CD4-positive, CD25-positive, alpha-beta regulatory T cell (primary cell): ENCODE results near the gene DPEP3. TPM values are rescaled to one million over a fixed set of nuclear protein-coding genes. Genes with fewer than 3 reads are reported as not detected.

Source experiments
- ATAC-seq, 2 donors: fragments of 150-1000 bp; cut with Tn5 transposase; one replicate each; pipeline ENCODE4 v1.10.0; 2021; ENCODE audit warnings: low read depth in 2 of 2, moderate number of reproducible peaks in 2 of 2, moderate library complexity in 1 of 2
- DNase-seq, 3 donors: peaks; one replicate each; pipeline versions ENCODE4 v3.0.0 to v3.0.0-alpha.2; 2012 to 2022; ENCODE audit warnings: mixed read lengths in 1 of 3
- H3K27ac ChIP-seq: one replicate; pipeline ENCODE4 v1.7.0; 2013; ENCODE audit warnings: mild to moderate bottlenecking, low read length; ENCODE audit not compliant: insufficient read depth, poor library complexity, severe bottlenecking
- H3K27me3 ChIP-seq: one replicate; pipeline ENCODE4 v1.7.0; 2013; ENCODE audit warnings: low read length; ENCODE audit not compliant: control insufficient read depth, insufficient read depth
- H3K36me3 ChIP-seq: one replicate; pipeline ENCODE4 v1.7.0; 2013; ENCODE audit warnings: mild to moderate bottlenecking, low read length, moderate library complexity; ENCODE audit not compliant: control insufficient read depth, insufficient read depth
- H3K4me1 ChIP-seq: 2 replicates; pipeline ENCODE4 v1.7.0; 2013; ENCODE audit warnings: mild to moderate bottlenecking, low read length; ENCODE audit not compliant: insufficient read depth, control insufficient read depth, poor library complexity, severe bottlenecking
- H3K4me3 ChIP-seq: one replicate; pipeline ENCODE4 v1.7.0; 2013; ENCODE audit warnings: low read depth, mild to moderate bottlenecking, low read length, moderate library complexity
- H3K9me3 ChIP-seq, 2 experiments: 1 replicate in 1 of 2; 2 replicates in 1 of 2; pipeline ENCODE4 v1.7.0; 2013; ENCODE audit warnings: low read length in 2 of 2, mild to moderate bottlenecking in 1 of 2, moderate library complexity in 1 of 2; ENCODE audit not compliant: control insufficient read depth in 2 of 2
- H3K27ac Mint-ChIP-seq, 3 donors: one replicate each; pipeline ENCODE4 v1.8.0; 2020 to 2022; ENCODE audit warnings: mild to moderate bottlenecking in 3 of 3, mixed read lengths in 3 of 3, moderate library complexity in 2 of 3
- H3K27me3 Mint-ChIP-seq: one replicate; pipeline ENCODE4 v1.8.0; 2022; ENCODE audit warnings: mild to moderate bottlenecking, mixed read lengths
- H3K36me3 Mint-ChIP-seq: one replicate; pipeline ENCODE4 v1.8.0; 2020; ENCODE audit warnings: mixed read lengths
- H3K4me1 Mint-ChIP-seq, 4 donors: one replicate each; pipeline ENCODE4 v1.8.0; 2020 to 2022; ENCODE audit warnings: mixed read lengths in 4 of 4, mild to moderate bottlenecking in 1 of 4
- H3K4me3 Mint-ChIP-seq, 4 donors: one replicate each; pipeline ENCODE4 v1.8.0; 2020 to 2022; ENCODE audit warnings: mild to moderate bottlenecking in 4 of 4, mixed read lengths in 4 of 4, moderate library complexity in 3 of 4
- H3K9me3 Mint-ChIP-seq, 7 donors: one replicate each; pipeline ENCODE4 v1.8.0; 2020 to 2022; ENCODE audit warnings: mixed read lengths in 7 of 7, mild to moderate bottlenecking in 3 of 7, moderate library complexity in 2 of 7
- polyA plus RNA-seq, 4 donors: library from polyadenylated mRNA; unstranded; fragments of 300-500 nt; fragmentation: Illumina TruSeq; gene quantifications; one replicate each; pipeline ENCODE4 v1.2.3, GENCODE V29; 2021
- total RNA-seq: library from RNA; stranded (reverse); gene quantifications from one replicate; pipeline ENCODE4 v1.2.3, GENCODE V29; 2022

Gene DPEP3
- total and polyA plus RNA-seq, 5 donors from 2014 or later: 0.19 to 0.44 TPM; not detected in 3

DNA sequence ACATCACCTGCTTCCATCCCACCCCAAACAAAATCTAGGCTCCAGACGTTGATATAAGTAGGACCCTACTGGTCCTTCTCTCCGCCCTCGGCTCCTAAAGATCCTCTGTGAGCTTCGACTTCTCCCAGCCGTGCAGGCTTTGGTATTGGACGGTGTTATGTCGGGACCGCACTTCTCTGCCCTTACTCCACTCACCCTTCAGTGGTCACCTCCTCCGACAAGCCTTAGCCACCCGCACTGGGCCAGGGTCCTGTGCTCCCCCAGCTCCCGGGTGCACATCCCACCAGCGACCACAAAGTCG lies 45.2 kb downstream of the DPEP3 start:
- Mint-ChIP-seq H3K27me3 (no peaks in the 10 kb centered on the region), H3K4me1 (peaks cover 0 to 47% (median 23%) of the 10 kb centered on the region in 4 donors), H3K9me3 (no peaks in the 10 kb centered on the region), H3K36me3 (peaks cover 7% of the 10 kb centered on the region), H3K4me3 (peak overlapping the region; percentile 65 to 100 (median 99)), H3K27ac (peak overlapping the region; percentile 93 to 99 (median 99))
- Histone ChIP-seq H3K4me3 (no peak overlapping the region), H3K27me3 (no peaks in the 10 kb centered on the region), H3K9me3 (no peaks in the 10 kb centered on the region), H3K36me3 (peaks cover 29% of the 10 kb centered on the region), H3K4me1 (peaks cover 29% of the 10 kb centered on the region), H3K27ac (peak overlapping the region; percentile 88)
- DNase-seq (no peak), ATAC-seq (no peak)

DNA sequence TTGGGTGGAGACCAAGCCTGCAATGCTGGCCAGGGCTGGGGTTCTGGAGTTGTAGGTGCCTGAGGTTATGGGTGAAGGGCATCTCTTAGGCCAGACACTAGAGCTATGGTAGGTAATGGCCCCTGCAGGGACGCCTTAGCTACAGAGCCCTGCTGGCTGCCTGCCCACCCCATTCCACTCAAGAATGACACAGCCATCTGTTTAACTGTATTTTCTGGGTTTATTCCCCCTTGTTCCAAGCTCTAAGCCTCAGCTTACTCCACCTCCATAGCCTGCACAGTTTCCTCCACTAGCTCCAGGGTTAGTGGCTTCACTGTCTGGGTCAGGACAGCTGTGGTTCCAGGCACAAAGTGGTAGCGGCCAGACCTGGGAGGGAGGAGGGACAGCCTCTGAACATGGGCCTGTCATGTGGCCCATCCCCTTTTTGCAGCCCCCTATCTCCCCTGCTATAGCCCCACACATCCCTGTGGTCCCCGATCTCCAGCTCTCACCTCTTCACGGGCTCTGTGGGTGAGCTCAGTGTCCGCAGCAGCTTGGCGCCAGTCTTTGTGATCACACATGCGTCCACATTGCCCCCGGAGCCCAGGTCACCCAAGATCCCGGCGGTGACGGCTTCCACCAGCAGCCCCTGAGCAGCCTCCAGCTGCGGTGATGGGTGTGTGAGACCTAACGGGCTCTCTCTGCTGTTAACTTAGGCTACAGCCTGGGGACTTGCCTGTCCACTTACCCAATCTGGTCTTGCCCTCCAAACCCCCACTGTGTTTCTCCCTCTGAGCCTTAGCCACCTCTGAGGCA lies 45.8 kb downstream of the DPEP3 start:
- Mint-ChIP-seq H3K27ac (peak overlapping the region in 2 of 3 donors; percentile 93 to 99), H3K9me3 (peaks cover 0 to 1% (median 0%) of the 10 kb centered on the region in 7 donors), H3K27me3 (no peaks in the 10 kb centered on the region), H3K4me1 (peaks cover 0 to 41% (median 21%) of the 10 kb centered on the region in 4 donors), H3K4me3 (peak overlapping the region in 3 of 4 donors; percentile 15 to 100 (median 100)), H3K36me3 (peaks cover 7% of the 10 kb centered on the region)
- Histone ChIP-seq H3K27me3 (no peaks in the 10 kb centered on the region), H3K27ac (peak overlapping the region; percentile 88), H3K36me3 (peaks cover 30% of the 10 kb centered on the region), H3K4me1 (peaks cover 23% of the 10 kb centered on the region), H3K9me3 (no peaks in the 10 kb centered on the region), H3K4me3 (no peak overlapping the region)
- DNase-seq: no peak
- no peak for ATAC-seq

DNA sequence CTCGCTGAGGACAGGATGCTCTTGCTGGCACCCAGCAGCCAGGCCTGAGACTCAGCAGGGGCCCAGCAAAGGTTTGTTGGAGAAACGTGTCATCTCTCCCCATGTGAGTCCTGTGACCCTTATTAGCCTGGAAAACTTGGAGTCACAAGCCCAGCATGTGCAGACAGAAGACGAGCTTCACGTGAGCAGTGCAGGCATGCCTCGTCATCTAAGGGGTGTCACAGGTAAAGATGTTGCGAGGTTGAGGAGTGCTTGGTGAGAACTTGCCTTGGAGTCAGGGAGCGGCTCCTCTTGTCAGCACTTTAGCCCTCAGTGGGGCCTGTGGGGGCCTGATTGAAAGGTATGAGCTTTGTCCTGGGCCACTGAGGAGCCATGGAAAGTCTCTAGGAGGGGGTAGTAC lies 46.5 kb downstream of the DPEP3 start:
- Mint-ChIP-seq H3K9me3 (peaks cover 0 to 1% (median 0%) of the 10 kb centered on the region in 7 donors), H3K36me3 (peaks cover 7% of the 10 kb centered on the region), H3K27me3 (no peaks in the 10 kb centered on the region), H3K4me1 (peaks cover 0 to 35% (median 21%) of the 10 kb centered on the region in 4 donors), H3K27ac (peak overlapping the region in 1 of 3 donors; percentile 65), H3K4me3 (peak overlapping the region in 2 of 4 donors; percentile 64 to 100)
- H3K27ac ChIP-seq: no peak overlapping the region
- H3K4me1 ChIP-seq: peaks cover 22% of the 10 kb centered on the region
- DNase-seq (no peak), ATAC-seq (no peak)
- H3K27me3 ChIP-seq: no peaks in the 10 kb centered on the region
- peaks cover 33% of the 10 kb centered on the region for H3K36me3 ChIP-seq
- H3K9me3 ChIP-seq: no peaks in the 10 kb centered on the region
- no peak overlapping the region for H3K4me3 ChIP-seq

DNA sequence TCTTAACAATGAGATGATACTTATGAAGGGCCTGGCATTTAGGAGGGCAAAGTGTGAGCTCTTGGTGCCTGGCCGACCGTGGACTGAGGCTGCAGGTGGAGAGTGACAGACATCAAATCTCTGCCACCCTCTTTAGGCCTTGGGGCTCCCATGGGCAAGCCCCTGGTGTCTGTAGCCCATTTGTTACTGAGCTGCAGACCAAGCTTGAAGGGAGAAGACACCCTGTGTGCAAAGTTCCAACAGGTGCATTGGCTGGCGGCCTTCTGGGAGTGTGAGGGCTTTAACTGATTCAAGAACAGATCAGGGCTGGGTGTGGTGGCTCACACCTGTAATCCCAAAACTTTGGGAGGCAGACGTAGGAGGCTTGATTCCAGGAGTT lies 47.8 kb downstream of the DPEP3 start:
- no peaks in the 10 kb centered on the region for H3K9me3 ChIP-seq
- peaks cover 7% of the 10 kb centered on the region for H3K36me3 Mint-ChIP-seq
- no peak overlapping the region for H3K4me3 ChIP-seq
- DNase-seq: no peak
- H3K27ac ChIP-seq: no peak overlapping the region
- no peaks in the 10 kb centered on the region for H3K27me3 Mint-ChIP-seq
- peaks cover 23% of the 10 kb centered on the region for H3K4me1 ChIP-seq
- peak overlapping the region in 1 of 4 donors; percentile 28 for H3K4me3 Mint-ChIP-seq
- H3K36me3 ChIP-seq: peaks cover 39% of the 10 kb centered on the region
- peaks cover 0 to 1% (median 0%) of the 10 kb centered on the region in 7 donors for H3K9me3 Mint-ChIP-seq
- no peaks in the 10 kb centered on the region for H3K27me3 ChIP-seq
- peaks cover 0 to 38% (median 23%) of the 10 kb centered on the region in 4 donors for H3K4me1 Mint-ChIP-seq
- H3K27ac Mint-ChIP-seq: peak overlapping the region in 1 of 3 donors; percentile 26
- no peak for ATAC-seq

DNA sequence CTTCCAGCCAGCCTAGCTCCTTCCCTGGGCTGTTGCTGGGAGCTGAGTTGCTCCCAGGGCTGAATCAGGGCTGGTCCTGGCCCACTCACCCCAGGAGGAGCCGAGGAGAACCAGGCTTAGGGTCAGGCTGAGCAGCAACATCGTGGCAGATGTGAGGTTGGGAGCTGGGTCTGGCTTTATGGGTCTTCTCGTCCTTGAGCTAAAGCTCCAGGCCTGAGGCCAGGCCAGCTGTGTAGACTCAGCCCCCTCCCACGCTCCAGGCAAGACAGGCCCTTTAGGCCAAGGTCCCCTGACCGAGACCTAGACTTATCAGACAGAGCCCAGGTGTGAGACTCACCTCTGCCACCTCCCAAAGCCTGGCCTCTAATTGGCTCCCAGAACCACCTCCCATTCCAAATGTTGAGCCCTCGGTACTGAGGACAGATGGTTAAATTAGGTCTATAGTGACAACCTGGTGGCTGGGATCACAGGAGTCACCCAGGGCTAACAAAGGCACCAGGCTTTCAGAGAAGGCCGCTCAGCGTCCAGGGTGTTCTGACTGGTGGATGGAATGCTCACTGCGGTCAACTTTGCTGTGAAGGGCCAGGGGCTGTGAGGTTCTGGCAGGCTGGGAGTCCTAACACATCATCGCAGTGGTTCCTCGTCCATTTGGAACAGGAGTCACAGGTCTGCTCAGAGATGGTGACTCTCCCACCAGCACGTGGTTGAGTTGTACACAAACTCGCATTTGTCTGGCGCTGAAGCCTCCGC lies 48.4 kb downstream of the DPEP3 start, which contains the start of gene CTRL:
Gene CTRL, minus strand, starts transcription at position 151 of the 750 bp plus-strand sequence. Its CDS starts 10 bp downstream, at position 141.
- Histone ChIP-seq H3K27ac (no peak within 1 kb of the TSS), H3K4me1 (peaks cover 18% of the 10 kb centered on the region), H3K4me3 (no peak within 1 kb of the TSS), H3K36me3 (peaks cover 43% of the 10 kb centered on the region), H3K27me3 (no peaks in the 10 kb centered on the region), H3K9me3 (no peaks in the 10 kb centered on the region)
- Mint-ChIP-seq H3K27me3 (no peaks in the 10 kb centered on the region), H3K36me3 (peaks cover 7% of the 10 kb centered on the region), H3K9me3 (peaks cover 0 to 1% (median 0%) of the 10 kb centered on the region in 7 donors), H3K4me3 (peak within 1 kb of the TSS in 1 of 4 donors; percentile 28), H3K27ac (peak within 1 kb of the TSS in 1 of 3 donors; percentile 26), H3K4me1 (peaks cover 0 to 32% (median 18%) of the 10 kb centered on the region in 4 donors)
- no peak for DNase-seq
- no peak for ATAC-seq

DNA sequence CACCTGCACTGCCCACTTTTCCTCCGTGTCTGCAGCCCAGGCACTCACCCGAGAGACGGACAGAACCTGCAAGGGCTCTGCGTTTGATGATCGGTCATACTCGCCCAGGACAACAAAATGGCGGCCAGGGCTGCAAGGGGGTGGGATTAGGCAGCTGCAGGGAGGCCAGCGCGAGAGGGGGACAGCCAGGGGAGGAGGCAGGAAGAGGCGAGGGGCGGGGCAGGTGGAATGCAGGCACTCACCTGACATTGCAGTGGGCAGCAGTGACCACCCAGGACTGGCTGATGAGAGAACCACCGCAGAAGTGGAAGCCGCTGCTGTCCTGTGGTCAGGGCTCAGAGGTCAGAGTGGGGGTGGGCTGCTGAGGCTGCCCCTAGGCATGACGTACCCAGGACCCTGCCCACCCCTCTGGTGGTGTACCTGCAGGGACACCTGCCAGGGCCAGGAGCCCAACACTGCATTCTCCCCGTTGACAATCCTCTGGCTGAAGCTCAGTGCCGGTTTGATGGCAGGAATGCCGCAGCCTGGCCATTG lies 49.6 kb downstream of the DPEP3 start:
- DNase-seq (no peak), ATAC-seq (no peak)
- H3K36me3 ChIP-seq: peaks cover 43% of the 10 kb centered on the region
- Mint-ChIP-seq H3K4me1 (peaks cover 0 to 32% (median 15%) of the 10 kb centered on the region in 4 donors), H3K27me3 (no peaks in the 10 kb centered on the region), H3K36me3 (peaks cover 6% of the 10 kb centered on the region), H3K4me3 (no peak overlapping the region), H3K9me3 (peaks cover 0 to 1% (median 0%) of the 10 kb centered on the region in 7 donors), H3K27ac (no peak overlapping the region)
- peaks cover 15% of the 10 kb centered on the region for H3K4me1 ChIP-seq
- no peaks in the 10 kb centered on the region for H3K27me3 ChIP-seq
- no peaks in the 10 kb centered on the region for H3K9me3 ChIP-seq
- no peak overlapping the region for H3K4me3 ChIP-seq
- no peak overlapping the region for H3K27ac ChIP-seq

DNA sequence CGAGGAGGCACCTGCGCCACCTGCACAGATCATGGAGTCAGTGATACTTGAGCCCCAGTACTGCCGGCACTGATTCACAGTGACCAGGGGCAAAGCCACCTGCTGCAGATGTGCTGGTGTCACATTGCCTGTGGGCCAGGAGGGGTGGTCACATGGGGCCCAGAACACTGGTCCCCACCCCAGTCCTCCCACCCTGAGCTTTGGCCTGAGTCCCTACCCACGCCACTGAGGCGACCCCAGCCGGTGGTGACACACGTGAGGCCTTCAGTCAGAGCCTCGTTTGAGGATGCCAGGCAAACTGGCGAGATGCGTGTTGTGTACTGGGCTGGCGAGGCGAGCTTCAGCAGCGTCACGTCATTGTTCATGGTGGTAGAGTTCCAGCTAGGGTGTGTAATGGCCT lies 50.1 kb downstream of the DPEP3 start:
- Mint-ChIP-seq H3K27ac (no peak overlapping the region), H3K4me3 (no peak overlapping the region), H3K4me1 (peaks cover 0 to 26% (median 11%) of the 10 kb centered on the region in 4 donors), H3K36me3 (peaks cover under 1% of the 10 kb centered on the region), H3K27me3 (no peaks in the 10 kb centered on the region), H3K9me3 (peaks cover 0 to 1% (median 0%) of the 10 kb centered on the region in 7 donors)
- H3K4me1 ChIP-seq: peaks cover 13% of the 10 kb centered on the region
- H3K9me3 ChIP-seq: no peaks in the 10 kb centered on the region
- ATAC-seq (no peak), DNase-seq (no peak)
- no peaks in the 10 kb centered on the region for H3K27me3 ChIP-seq
- no peak overlapping the region for H3K27ac ChIP-seq
- H3K4me3 ChIP-seq: no peak overlapping the region
- H3K36me3 ChIP-seq: peaks cover 41% of the 10 kb centered on the region
